Stimulated activated CD8-positive, alpha-beta memory T cell treated with anti-CD3 and anti-CD28 coated beads, Interleukin-15, amount 100 ng/mL, for 48 hours (primary cell): ENCODE data around the gene USP5.

Experiments
- DNase-seq, 2 donors: peaks; one replicate each; pipeline ENCODE4 v3.0.0-alpha.2; 2020; ENCODE audit warnings: low read depth in 2 of 2

The USP5 gene

DNA sequence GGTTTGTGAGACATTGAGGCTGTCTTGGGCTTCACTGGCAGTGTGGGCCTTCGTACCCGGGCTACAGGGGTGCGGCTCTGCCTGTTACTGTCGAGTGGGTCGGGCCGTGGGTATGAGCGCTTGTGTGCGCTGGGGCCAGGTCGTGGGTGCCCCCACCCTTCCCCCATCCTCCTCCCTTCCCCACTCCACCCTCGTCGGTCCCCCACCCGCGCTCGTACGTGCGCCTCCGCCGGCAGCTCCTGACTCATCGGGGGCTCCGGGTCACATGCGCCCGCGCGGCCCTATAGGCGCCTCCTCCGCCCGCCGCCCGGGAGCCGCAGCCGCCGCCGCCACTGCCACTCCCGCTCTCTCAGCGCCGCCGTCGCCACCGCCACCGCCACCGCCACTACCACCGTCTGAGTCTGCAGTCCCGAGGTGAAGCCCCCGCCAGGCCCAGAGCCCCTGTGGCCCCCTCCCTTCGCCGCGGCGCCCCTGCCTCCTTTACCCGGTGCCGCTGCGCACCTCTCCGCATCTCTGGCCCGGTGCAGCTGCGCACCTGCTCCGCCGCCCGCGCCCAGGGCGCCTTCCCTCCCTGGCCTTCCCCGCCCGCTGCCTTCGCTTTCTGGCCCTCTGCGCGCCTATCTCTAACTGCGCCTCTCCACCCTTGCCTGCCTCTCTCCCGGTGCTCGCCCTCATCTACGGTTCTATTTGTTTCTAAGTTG, 62.4 kb downstream of the USP5 start, which contains the start of gene ENO2:
Gene ENO2, plus strand, starts transcription at position 335 of the 701 bp plus-strand sequence. CDS start 1,253 bp downstream, outside the sequence.
- DNase-seq = peak; percentile 76 to 79

DNA sequence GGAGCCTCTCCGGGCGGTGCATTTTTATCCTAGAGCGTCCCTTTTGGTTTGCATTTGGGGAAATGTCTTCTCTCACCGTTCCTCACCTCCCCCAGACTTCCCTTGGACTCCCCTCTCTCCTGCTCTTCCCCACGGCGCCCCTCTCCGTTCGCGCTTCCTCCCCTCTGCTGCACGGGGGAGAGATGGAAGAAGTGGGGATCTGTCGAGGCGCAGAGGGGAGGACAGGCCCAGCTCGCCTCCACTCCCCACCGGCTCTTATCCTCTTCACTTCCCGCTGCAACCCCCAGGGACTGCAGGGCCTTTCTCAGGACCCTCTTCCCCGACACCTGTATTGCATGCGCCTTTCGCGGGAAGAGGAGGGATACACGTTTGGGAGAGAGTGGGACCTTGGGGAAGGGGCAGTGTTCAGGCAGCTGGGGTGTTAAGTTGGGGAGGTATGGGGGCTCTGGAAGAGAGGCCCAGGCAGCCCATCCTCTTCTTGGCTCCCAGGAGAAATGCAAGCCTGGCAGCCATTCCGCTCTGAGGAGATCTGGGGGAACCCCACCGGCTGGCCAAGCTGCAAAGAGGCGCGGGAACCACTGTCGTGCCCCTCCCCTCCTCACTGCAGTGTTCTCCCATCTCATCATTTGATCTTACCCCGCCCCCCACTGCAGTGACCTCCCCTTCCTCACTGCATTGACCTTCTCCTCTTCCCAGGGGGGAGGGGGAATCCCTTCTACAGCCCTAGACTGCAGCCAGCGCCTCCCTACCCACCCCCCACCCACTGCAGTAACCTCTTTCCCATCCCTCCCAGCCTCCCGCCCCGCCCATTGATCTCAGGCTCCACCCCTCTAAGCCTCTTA, 63.2 kb downstream of the USP5 start:
- no peak for DNase-seq

DNA sequence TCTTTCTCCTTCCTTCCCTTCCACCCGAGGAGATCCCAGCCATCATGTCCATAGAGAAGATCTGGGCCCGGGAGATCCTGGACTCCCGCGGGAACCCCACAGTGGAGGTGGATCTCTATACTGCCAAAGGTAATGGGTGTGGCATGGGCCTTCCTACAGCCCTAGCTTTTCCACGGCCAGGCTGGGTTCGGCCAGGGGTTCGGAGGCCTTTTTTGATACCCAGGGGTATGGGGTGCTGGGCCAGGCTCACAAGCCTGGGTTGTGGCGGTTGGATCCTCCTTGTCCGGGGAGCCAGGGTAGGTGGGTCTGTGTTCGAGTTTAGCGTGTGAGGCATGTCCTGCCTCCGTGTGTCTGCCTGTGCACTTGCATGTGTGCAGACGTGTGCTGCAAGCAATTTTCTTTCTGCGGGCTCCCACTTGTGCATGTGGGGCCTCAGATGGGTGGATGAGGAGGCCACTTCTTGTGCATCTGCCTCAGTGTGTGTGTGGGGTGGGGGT, 63.9 kb downstream of the USP5 start:
- no peak for DNase-seq
